Measurements from ENCODE around the gene PID1.
"Not testable (repeated sequence)": the region's sequence is repeated elsewhere in the genome, so short reads cannot be mapped to it uniquely, and the experiment has no call there.

The PID1 gene

DNA sequence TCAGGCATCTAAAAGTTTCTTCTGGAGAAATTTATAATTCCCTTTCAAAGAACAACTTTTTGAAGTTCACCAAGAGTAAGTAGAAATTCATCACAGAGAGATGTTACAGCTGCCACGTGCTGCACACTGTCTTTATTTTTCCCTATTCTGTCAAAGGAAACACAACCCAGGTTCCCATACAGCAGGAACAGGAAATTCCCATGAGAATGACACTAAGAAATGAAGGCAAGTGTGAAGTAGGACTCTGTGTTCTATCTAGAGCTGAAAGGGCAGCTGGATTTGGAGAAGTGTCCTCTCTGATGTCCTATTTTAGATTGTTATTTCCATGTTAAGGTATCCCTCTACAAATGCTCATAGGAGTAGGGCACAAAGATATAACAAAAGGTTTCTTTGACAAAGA lies 58.8 kb downstream of the PID1 start:
- DNase-seq (ENCODE audit: low read depth in 2 of 2) = no peak

DNA sequence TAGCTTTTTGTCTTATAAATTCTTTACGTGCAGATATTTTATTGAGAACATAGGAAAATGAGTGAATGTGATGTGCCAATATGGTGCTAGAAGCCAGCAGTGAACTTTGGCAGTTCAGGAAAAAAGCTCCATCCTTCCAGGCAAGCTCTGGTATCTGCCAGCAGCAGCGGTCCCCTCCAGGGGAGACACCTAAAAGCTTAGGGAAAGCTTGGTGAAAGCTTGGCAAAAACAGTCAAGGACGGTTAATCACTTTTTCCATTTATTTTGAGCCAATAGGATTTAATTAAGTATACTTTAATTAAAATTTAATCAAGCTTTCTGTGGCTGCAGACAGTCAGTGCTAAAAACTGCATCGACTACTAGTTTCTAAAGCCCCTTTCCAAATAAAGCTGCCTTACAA lies 60.4 kb downstream of the PID1 start:
- no peak for DNase-seq (ENCODE audit: low read depth in 2 of 2)

DNA sequence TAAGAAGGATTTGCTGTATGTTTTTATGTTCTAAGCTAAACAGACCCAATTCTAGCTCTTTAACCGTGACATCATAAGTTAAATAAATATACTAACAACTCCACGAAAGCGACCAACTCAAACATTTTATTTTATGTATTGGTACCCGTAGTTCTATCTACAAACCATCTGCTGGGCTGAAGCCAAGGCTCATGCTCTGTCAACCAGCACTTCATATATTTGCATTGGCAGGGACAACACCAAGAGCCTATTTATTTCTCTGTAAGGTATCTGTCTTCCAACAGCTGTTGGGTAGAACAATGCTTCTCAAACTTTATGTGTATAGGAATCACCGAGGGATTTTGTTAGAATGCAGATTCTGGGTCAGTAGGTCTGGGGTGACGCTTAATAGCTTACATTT lies 64.5 kb downstream of the PID1 start:
- DNase-seq (ENCODE audit: low read depth in 2 of 2) = no peak

DNA sequence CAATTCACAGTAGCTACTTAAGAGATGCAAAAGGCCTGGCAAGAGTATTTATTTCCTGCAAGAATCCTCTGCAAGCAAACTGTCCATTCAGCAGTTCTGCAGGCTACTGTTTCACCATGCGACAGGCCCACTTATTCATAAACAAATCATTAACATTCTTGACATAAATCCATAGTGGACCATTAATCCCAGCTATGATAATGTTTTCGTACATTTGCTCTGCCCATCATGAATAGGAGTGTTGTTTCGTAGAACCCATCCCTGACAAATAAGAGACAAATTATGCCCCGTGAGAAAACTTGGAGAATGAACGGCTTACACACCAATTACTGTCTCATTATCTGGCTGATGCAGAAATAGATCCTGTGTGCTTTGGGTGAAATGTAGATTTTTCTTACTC lies 65.4 kb downstream of the PID1 start:
- no peak for DNase-seq (ENCODE audit: low read depth in 2 of 2)

DNA sequence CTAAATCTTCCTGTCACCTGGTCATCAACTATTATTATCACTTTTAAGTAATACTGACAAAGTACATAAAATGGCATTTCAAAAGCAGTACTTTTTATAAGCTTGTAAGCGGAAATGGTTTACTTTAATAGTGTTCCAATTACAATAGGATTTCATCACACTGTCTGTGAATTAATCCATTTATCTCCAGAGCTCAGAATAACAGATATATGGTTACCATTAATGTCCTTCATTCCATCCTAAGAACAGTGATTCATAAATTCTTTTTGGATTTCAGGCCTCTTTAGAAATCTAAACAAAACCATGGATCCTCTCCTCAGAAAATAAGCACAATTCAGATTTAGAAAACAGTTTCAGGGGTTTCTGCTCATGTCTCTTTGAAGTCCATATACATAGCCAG lies 68.4 kb downstream of the PID1 start:
- no peak for DNase-seq (ENCODE audit: low read depth in 2 of 2)

DNA sequence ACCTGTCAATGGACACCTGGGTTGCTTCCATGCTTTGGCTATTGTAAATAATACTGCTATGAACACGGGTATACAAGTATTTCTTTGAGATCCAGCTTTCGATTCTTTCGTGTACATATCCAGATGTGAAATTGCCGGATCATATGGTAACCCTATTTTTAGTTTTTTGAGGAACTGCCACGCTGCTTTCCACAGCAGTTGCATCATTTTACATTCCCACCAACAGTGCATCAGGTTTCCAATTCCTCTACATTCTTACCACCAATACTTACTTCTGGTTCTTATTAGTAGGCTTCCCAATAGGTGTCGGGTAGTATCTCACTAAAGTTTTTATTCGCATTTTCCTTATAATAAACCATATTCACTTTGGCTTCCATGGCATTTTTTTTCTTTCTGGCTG lies 69.6 kb downstream of the PID1 start:
- DNase-seq (ENCODE audit: low read depth in 2 of 2) = peak; percentile 11 to 17

DNA sequence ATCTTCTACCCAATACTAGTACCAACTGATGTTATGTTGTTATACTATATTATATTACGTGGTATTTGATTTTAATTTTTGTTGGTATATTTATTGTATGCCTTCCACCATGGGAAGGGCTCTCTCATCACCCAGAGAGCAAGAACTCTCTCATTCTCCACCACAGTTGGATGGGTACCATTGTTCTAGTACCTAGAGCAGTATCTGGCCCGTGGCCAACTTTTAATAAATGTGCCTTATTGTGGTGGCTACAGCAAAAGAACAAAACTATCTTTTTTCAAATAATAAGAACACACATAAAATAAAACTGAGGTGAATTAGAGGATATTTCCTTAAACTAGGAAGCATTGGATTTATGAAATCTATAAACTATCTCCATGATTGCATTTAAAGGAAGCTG lies 71.8 kb downstream of the PID1 start:
- DNase-seq (ENCODE audit: low read depth in 2 of 2) = no peak

DNA sequence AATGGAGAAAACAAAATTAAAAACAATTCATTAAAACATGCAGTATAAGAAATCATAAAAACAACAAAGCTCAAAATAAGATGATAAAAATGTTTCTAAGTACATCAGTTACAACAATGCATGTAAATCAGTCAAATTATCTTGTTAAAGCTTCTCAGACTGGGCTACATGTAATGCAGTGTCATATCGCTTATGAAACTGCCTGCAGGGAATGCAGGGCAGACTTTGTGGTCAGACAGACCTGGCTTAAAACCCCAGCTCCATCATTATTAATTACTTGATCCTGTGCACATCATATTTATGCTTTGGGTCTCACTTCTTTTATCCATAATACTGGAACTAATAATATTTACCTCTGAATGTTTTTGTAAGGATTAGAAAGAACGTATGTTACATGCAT lies 74.6 kb downstream of the PID1 start:
- no peak for DNase-seq (ENCODE audit: low read depth in 2 of 2)

DNA sequence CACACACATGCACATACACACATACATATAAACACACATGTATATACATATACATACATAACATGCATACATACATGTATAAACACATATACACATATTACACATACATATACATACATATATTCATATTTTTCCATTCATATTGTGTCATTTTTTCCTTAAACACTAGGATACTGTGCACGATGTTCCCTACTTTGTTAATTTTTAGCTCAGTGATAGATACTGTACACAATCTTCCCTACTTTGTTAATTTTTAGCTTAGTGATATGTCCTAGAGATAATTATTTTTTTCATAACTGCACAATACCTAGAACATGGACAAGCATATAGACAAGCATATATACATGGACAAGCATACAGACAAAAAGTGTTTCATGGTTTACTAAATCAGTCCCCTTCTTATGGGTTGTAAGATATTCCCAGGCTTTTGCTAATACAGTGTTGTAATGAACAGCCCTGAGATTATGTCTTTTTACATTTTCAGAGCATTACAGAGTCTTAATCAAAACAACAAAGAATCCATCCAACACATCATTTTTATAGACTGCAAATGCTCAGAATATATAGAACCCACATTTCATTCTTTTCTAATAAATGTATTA lies 75.6 kb downstream of the PID1 start:
- no peak for DNase-seq (ENCODE audit: low read depth in 2 of 2)

DNA sequence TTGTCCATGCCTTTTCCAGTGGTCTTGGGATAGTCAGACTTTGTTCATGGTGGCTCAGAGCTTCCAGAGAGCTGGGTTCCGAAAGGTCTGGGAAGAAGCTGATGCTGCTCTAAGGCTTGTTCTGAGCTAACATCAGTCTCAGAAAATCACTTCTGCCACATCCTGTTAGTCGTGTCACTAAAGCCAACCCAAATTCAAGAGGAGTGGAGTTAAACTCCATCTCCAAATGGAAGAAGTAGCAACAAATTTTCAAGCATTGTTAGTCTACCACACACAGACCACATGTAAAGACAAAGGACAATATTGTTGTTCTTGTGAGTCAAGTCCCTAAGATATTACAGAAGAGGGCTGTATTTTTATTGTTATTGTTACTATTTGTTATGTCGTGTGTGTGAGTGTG lies 77.8 kb downstream of the PID1 start:
- no peak for DNase-seq (ENCODE audit: low read depth in 2 of 2)

DNA sequence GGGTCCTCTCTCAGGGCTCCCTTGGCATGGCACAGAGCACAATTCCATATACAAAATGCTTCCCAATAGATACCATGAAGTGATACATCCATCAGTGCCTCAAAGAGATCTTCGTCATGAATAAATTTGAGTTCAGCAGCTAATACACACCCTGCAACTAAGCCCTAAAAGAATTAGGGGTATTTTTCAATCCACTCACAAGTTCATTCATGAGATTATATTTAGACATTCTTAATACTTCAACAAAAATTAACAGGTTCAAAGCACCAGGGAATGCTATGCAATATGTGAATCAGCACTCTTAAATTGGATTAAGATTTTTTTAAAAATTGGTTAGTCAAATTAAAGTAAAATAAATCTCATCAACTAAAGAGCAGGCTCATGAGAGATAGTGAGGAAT lies 79.7 kb downstream of the PID1 start:
- DNase-seq (ENCODE audit: low read depth in 2 of 2) = no peak

DNA sequence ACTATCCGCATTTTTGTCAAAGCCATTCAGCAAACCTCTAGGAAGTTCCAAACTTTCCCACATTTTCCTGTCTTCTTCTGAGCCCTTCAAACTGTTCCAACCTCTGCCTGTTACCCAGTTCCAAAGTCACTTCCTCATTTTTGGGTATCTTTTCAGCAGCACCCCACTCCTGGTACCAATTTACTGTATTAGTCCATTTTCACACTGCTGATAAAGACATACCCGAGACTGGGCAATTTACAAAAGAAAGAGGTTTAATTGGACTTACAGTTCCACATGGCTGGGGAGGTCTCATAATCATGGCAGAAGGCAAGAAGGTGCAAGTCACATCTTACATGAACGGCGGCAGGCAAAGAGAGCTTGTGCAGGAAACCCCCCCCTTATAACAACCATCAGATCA lies 84.0 kb downstream of the PID1 start:
- not testable (repeated sequence) for DNase-seq (ENCODE audit: low read depth in 2 of 2)

DNA sequence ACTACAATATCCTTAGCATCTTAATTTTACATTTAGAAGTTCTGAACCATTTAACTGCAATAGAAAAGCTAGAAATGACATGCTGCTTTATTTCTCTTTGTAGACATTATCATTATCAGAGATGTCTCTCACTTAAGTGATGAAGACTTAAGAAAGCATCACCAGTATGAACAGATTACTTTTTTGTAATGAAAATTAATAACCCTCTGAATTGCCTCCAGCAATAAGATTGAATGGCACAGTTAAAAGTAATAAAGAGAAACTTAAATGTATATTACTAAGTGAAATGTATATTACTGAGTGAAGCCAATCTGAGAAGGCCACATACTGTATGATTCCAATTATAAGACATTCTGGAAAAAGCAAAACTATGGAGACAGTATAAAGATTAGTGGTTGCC lies 89.4 kb downstream of the PID1 start:
- no peak for DNase-seq (ENCODE audit: low read depth in 2 of 2)

DNA sequence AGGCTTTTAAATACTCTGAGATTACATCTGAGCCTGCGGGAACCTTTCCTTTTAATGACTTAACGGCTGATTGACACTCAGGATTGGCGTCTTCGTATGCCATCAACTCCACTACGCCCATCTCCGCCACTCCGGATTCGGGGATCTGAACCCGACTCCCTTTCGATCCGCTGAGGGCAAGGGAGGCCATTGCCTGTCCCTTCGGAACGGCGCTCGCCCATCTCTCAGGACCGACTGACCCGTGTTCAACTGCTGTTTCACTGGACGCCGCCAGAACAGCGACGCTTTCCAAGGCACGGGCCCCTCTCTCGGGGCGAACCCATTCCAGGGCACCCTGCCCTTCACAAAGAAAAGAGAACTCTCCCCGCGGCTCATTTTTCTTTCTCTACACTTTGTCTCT lies 90.4 kb downstream of the PID1 start:
- DNase-seq (ENCODE audit: low read depth in 2 of 2) = no peak

DNA sequence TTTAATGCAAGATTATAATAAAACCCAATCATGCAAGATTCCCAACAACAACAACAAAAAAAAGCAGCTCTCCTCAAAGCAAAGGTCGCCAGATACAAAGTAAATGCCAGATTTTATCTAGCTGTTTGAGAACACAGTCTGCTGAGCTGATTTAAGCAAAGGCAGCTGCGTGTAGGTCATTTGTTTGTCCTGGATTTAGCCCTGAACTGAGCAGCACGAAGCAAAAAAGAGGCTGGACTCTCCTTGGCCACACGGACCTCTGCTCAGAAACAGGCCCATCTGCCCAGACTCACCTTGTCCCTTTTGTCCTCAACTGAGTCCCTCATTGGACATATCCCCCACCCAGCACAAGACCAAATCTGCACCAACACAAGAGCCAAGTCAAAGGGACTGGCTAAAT lies 91.5 kb downstream of the PID1 start:
- DNase-seq (ENCODE audit: low read depth in 2 of 2) = no peak

DNA sequence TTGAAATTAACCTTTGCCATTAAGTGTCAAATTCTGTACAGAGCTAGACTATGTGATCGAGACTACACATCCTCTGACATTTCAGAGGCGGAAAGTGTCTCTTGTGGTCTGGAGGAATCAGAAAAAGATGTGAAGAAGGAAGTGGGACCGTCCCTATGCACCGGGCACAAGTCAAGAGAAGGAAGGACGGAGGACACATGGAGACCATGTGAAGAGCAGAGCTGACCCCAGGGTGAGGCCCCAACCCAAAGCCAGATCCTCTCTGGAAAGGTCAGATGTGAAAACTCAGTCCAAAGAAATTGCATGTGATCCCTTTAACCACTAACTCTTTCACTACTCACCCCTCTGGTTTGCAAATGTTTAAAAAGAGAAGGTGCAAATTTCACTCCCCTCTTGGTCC lies 92.4 kb downstream of the PID1 start:
- no peak for DNase-seq (ENCODE audit: low read depth in 2 of 2)

DNA sequence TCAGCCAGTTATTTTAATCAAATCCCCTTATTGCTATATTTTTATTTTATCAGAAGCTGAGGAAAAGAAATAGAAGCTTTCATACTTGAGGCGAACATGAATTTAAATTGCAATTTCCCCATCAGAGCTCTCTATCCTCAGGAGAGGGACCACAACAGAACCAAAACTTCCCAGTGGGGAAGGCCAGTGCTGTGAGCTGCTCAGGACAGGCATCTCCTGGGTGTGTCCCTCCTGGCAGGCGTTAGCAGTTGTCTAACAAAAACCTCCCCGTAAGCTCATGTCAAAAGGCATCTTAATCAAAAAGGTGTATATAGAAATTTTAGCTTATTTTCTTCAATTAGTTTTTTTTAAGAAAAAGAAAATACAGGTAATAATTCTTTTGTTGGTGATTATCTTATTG lies 93.0 kb downstream of the PID1 start:
- no peak for DNase-seq (ENCODE audit: low read depth in 2 of 2)

DNA sequence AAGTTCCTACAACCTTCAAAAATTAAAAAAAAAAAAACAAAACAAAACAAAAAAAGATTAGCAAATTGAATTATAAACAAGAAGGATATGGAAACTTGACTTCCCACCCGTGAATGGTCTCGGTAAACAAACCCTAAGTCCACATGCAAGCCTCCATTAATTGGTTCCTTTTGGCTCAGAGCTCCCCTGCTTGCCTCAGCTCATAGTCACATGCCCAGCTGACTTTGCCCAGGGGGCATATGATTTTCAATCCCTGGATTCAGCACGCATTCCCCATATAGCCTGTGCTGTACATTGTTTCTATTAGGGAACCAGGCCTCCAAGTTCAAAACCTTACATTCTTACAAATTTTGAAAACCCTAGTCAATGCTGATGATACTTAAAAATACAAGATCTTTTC lies 95.0 kb downstream of the PID1 start:
- no peak for DNase-seq (ENCODE audit: low read depth in 2 of 2)

DNA sequence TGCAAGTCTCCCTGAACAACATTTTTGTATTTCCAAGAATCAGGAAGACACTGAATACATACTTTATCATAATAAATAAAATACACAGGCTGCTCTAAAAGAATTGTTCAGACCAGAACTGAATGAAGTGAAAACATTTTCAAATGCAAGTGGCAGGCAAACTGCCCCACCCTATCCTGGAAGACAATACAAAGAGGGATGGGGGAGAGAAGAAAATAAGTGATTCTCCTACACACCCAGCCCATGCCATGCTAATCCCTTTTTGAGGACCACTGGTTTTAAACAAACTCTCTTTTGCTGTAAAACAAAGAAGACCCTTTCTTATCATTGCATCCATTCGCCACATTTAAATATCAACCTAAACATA lies 95.6 kb downstream of the PID1 start:
- no peak for DNase-seq (ENCODE audit: low read depth in 2 of 2)

DNA sequence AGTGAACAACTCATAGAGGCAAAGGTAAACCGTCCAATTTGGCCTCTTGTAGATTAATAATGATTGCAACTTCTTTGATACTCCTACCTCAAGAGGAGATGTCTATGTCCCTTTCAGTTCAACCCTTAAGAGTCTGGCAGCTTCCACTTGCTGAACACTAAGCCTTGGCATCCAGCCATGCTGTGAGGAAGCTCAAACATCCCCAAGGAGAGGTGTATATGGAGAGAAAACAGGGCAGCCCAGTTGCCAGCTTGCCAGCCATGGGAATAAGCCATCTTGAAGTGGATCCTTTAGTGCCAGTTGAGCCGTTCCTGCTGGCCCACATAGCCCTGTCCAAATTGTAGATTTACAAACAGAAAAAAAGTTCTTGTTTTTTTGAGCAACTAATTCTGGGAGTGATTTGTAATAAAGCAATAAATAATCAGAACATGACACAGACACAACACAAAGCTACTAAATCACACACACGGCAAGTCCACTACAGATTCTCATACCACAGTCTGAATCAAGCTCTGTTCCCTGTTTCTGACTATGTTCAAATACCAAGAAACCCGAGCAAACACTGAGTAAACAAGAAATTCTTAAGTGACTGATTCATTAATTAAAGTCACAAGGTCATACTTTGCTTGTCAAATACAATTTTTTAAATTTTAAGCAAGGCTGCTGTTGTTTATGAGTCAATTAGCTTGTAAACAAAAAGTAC lies 96.1 kb downstream of the PID1 start:
- no peak for DNase-seq (ENCODE audit: low read depth in 2 of 2)

DNA sequence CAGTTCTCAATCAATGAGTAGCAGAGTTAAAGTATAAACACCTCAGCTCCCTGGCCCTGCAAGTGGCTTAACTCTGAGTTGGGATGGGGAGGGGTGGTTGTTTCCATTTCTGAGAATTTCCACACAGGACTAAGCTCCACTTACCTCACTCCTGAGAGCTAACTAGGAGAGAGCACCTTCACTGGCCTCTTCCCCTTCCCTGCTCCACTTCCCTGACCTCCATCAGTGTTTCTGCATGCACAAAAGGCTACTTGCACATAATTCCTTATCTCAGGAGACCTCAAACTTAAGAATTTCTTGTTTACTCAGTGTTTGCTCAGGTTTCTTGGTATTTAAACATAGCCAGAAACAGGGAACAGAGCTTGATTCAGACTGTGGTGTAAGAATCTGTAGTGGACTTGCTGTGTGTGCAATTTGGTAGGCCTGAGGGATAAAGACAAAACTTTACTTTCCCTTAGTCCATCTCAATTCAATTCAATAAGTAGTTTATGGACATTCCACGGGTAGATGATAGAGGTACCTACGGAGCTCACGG lies 97.2 kb downstream of the PID1 start:
- DNase-seq (ENCODE audit: low read depth in 2 of 2) = no peak

DNA sequence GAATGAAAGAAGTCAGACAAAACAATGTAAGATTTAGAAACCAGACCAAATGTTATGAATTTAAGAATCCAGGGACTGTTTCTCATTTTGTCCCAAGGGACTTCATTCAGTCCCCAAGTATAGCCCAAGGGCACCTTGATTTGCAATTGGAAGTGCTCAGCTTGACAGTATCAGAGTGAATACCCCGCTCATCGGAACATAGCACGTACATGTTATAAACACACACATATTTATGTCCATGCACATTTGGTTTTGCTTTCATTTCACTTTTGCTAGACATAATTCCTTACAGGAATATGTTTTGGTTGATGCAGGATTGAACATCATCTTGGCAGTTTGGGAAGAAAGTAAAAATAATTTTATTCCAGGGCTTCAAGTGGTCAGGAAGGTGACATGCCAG lies 100.2 kb downstream of the PID1 start:
- DNase-seq (ENCODE audit: low read depth in 2 of 2) = no peak

DNA sequence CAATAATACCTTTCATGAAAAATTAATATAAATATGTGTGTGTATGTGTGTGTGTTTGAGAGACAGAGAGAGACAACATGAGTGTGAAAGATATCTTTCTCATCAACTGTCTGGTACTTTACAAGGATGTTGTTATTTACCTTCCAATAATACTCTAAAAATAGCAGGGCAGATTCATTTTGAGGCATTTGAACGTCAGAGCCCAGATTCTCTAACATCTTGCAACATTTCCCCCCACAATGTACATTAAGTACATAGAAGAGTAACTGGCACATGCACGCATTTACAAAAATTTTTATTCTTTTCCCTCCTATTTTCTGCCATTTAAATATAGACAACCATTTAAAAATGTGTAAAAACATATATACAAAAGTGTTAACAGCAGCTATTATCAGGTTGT lies 100.9 kb downstream of the PID1 start:
- DNase-seq (ENCODE audit: low read depth in 2 of 2) = no peak

DNA sequence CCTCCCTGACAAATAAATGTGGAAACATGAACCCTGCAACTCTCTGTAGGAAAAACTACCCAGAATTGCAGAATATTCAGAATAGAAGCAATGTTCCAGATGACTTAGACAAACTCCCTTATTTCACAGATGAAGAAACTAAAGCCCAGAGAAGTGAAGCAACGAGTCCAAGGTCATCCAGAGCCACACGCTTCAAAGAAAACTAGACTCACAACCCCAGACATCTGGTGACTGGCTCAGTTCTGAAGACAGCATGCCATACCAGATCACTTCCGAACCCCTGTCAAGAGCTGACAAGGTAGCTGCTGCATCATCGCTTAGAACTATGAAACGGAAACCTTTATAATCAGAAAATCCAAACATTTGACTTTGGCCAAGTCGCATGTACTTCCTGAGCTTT lies 101.3 kb downstream of the PID1 start:
- DNase-seq (ENCODE audit: low read depth in 2 of 2) = no peak

Data from fibroblast of skin of left biceps (primary cell).